Measurements from ENCODE around the gene FXYD6.

DNA sequence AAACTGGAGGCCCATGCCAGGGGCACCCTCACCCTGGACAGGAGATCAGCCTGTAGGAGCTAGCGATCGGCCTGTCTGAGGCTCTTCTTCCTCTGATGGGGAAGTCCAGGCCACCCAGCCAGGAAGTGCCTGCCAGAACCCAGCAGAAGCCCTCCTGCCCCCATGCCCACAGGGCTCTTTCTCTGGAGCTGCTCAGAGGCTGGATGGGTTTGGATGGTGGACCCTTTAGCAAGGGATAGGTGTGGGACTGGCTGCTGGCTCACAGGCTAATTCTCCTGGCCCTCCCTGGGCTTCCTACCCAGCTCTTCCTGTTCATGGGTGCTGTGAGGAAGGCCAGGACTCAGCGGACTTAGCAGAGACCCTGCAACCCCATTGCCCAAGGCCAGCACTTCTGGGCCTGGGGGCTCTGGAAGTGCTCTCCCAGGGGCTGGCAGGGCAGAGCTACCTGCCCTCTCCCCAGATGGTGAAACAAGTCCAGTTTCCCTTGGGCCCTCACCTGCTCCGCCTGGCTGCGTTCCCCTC is 59.6 kb downstream of the FXYD6 start:
- TF ChIP-seq CTCF (IDR thresholded peaks at IDR 0.05; ENCODE audit: low read length) (no peak), EZH2 (optimal IDR thresholded peaks at IDR 0.05; ENCODE audit: low read depth, low read length) (no peak), EZH2phosphoT487 (IDR thresholded peaks at IDR 0.05; ENCODE audit: low read length) (no peak)
